ENCODE results near the gene SHOC2.

GRCh38 chr10:110931769-110932381, 12.5 kb downstream of the SHOC2 start:
- TF ChIP-seq CHD7 (IDR thresholded peaks at IDR 0.05; ENCODE audit: insufficient replicate concordance, low read length): no peak
- TF ChIP-seq EP300 (IDR thresholded peaks at IDR 0.05; ENCODE audit: borderline replicate concordance in 1 of 2, low read depth in 2 of 2, low read length in 2 of 2): no peak

All from H1 (cell line).